ENCODE data around the gene SYNE2.
"Not testable (repeated sequence)": the region's sequence is repeated elsewhere in the genome, so short reads cannot be mapped to it uniquely, and the experiment has no call there.

Gene SYNE2

GRCh38 chr14:64114796-64115195, 262.0 kb downstream of the SYNE2 start:
- in situ Hi-C loops (cut with MboI; ENCODE audit: low sequenced_read_pairs) = no loop called here

- in situ Hi-C loops (cut with MboI; ENCODE audit: low sequenced_read_pairs) = no loop called here
These were observed 262.6 kb downstream of the SYNE2 start for GRCh38 chr14:64115401-64115800.

- in situ Hi-C loops (cut with MboI; ENCODE audit: low sequenced_read_pairs) = no loop called here
These were observed 265.0 kb downstream of the SYNE2 start for GRCh38 chr14:64117671-64118402.

GRCh38 chr14:64118403-64118742, 265.6 kb downstream of the SYNE2 start:
- in situ Hi-C loops (cut with MboI; ENCODE audit: low sequenced_read_pairs) = not testable (repeated sequence)

GRCh38 chr14:64118892-64119291, 266.1 kb downstream of the SYNE2 start:
- in situ Hi-C loops (cut with MboI; ENCODE audit: low sequenced_read_pairs) = no loop called here

GRCh38 chr14:64119500-64119899, 266.7 kb downstream of the SYNE2 start:
- in situ Hi-C loops (cut with MboI; ENCODE audit: low sequenced_read_pairs) = no loop called here

- in situ Hi-C loops (cut with MboI; ENCODE audit: low sequenced_read_pairs) = no loop called here
These were observed 267.2 kb downstream of the SYNE2 start for GRCh38 chr14:64119980-64120379.

GRCh38 chr14:64123241-64123822, 270.5 kb downstream of the SYNE2 start:
- in situ Hi-C loops (cut with MboI; ENCODE audit: low sequenced_read_pairs) = no loop called here

- in situ Hi-C loops (cut with MboI; ENCODE audit: low sequenced_read_pairs) = no loop called here
These were observed 272.5 kb downstream of the SYNE2 start for GRCh38 chr14:64125270-64125669.

- in situ Hi-C loops (cut with MboI; ENCODE audit: low sequenced_read_pairs) = no loop called here
These were observed 273.7 kb downstream of the SYNE2 start for GRCh38 chr14:64126548-64126947.

- in situ Hi-C loops (cut with MboI; ENCODE audit: low sequenced_read_pairs) = no loop called here
These were observed 285.0 kb downstream of the SYNE2 start for GRCh38 chr14:64137657-64138290.

- in situ Hi-C loops (cut with MboI; ENCODE audit: low sequenced_read_pairs) = no loop called here
These were observed 294.5 kb downstream of the SYNE2 start for GRCh38 chr14:64147126-64147790.

- in situ Hi-C loops (cut with MboI; ENCODE audit: low sequenced_read_pairs) = no loop called here
These were observed 297.1 kb downstream of the SYNE2 start for GRCh38 chr14:64149921-64150320.

- in situ Hi-C loops (cut with MboI; ENCODE audit: low sequenced_read_pairs) = no loop called here
These were observed 305.8 kb downstream of the SYNE2 start for GRCh38 chr14:64158608-64159007.

GRCh38 chr14:64159588-64159987, 306.8 kb downstream of the SYNE2 start:
- in situ Hi-C loops (cut with MboI; ENCODE audit: low sequenced_read_pairs) = no loop called here

- in situ Hi-C loops (cut with MboI; ENCODE audit: low sequenced_read_pairs) = no loop called here
These were observed 317.4 kb downstream of the SYNE2 start for GRCh38 chr14:64170181-64170580.

- in situ Hi-C loops (cut with MboI; ENCODE audit: low sequenced_read_pairs) = no loop called here
These were observed 322.3 kb downstream of the SYNE2 start for GRCh38 chr14:64174922-64175782.

- in situ Hi-C loops (cut with MboI; ENCODE audit: low sequenced_read_pairs) = no loop called here
These were observed 323.5 kb downstream of the SYNE2 start for GRCh38 chr14:64176330-64176729.

- in situ Hi-C loops (cut with MboI; ENCODE audit: low sequenced_read_pairs) = no loop called here
These were observed 326.0 kb downstream of the SYNE2 start for GRCh38 chr14:64178814-64179213.

- in situ Hi-C loops (cut with MboI; ENCODE audit: low sequenced_read_pairs) = not testable (repeated sequence)
These were observed 330.1 kb downstream of the SYNE2 start for GRCh38 chr14:64182908-64183307.

All from HL-60/S4 treated with phorbol 12-myristate 13-acetate at 8.2 ng/mL for 4 days and 3 days (cell line).